Fibroblast of lung (primary cell): ENCODE data around the gene DDHD1. TPM values are rescaled to one million over a fixed set of nuclear protein-coding genes. Genes with fewer than 3 reads are reported as not detected.

Source experiments
- DNase-seq, 2 donors: peaks; one replicate each; pipeline versions ENCODE4 v3.0.0 to v3.0.0-alpha.2; 2010; ENCODE audit warnings: low read depth in 2 of 2
- H2AFZ ChIP-seq: 2 replicates; pipeline ENCODE4 v1.5.1; 2012; ENCODE audit warnings: low read length, control low read depth, inconsistent platforms
- H3K27ac ChIP-seq: 2 replicates; pipeline ENCODE4 v1.5.1; 2011; ENCODE audit warnings: low read length, control low read depth; ENCODE audit not compliant: insufficient read depth
- H3K27me3 ChIP-seq: 2 replicates; pipeline ENCODE4 v1.5.1; 2011; ENCODE audit warnings: mild to moderate bottlenecking, low read length; ENCODE audit not compliant: control insufficient read depth, insufficient read depth
- H3K36me3 ChIP-seq: 2 replicates; pipeline ENCODE4 v1.5.1; 2011; ENCODE audit warnings: low read length; ENCODE audit not compliant: control insufficient read depth, insufficient read depth
- H3K4me1 ChIP-seq: 2 replicates; pipeline ENCODE4 v1.5.1; 2011; ENCODE audit warnings: low read length; ENCODE audit not compliant: control insufficient read depth, insufficient read depth; ENCODE audit errors: extremely low read depth
- H3K4me2 ChIP-seq: 2 replicates; pipeline ENCODE4 v1.5.1; 2011; ENCODE audit warnings: low read length, control low read depth; ENCODE audit not compliant: insufficient read depth; ENCODE audit errors: extremely low read depth
- H3K4me3 ChIP-seq, 4 experiments: fragments of 200-600 bp in 1 of 4; sonication (generic) in 1 of 4; replicated peaks in 1 of 4; 2 replicates each; pipeline ENCODE4 v1.5.1; 2011 to 2016; ENCODE audit warnings: low read length in 4 of 4, low read depth in 3 of 4, mild to moderate bottlenecking in 3 of 4, control low read depth in 2 of 4, inconsistent platforms in 1 of 4, mixed read lengths in 1 of 4; ENCODE audit not compliant: insufficient read depth in 1 of 4; ENCODE audit errors: control extremely low read depth in 1 of 4
- H3K79me2 ChIP-seq: 2 replicates; pipeline ENCODE4 v1.5.1; 2012; ENCODE audit warnings: mild to moderate bottlenecking, low read length, inconsistent platforms; ENCODE audit not compliant: control insufficient read depth, insufficient read depth
- H3K9ac ChIP-seq: 2 replicates; pipeline ENCODE4 v1.5.1; 2011; ENCODE audit warnings: mild to moderate bottlenecking, low read length, control low read depth; ENCODE audit not compliant: insufficient read depth
- H3K9me3 ChIP-seq: 2 replicates; pipeline ENCODE4 v1.5.1; 2012; ENCODE audit warnings: low read depth, low read length; ENCODE audit not compliant: control insufficient read depth, insufficient read depth
- H4K20me1 ChIP-seq: 2 replicates; pipeline ENCODE4 v1.5.1; 2011; ENCODE audit warnings: low read length; ENCODE audit not compliant: control insufficient read depth, insufficient read depth; ENCODE audit errors: extremely low read depth
- EZH2 ChIP-seq: IDR thresholded peaks from 2 replicates; pipeline ENCODE4 v1.5.1; 2012; ENCODE audit warnings: low read length, control low read depth, mild to moderate bottlenecking; ENCODE audit errors: missing control alignments
- polyA plus RNA-seq, 2 donors: library from polyadenylated mRNA; depleted of rRNA in 1 of 2; stranded (reverse) in 1 of 2; unstranded in 1 of 2; fragments of >200 nt; gene quantifications; 2 replicates each; pipeline ENCODE4 v1.2.1, GENCODE V29; 2011 to 2012; ENCODE audit warnings: missing spikeins in 1 of 2
- total RNA-seq: library from RNA; depleted of rRNA; stranded (reverse); fragments of >200 nt; gene quantifications from 2 replicates; pipeline ENCODE4 v1.2.1, GENCODE V29; 2014
- TF ChIP-seq, protein P1 (sequence below), 2 donors: IDR thresholded peaks in 1 of 2; conservative IDR thresholded peaks in 1 of 2; 1 replicate in 1 of 2; 2 replicates in 1 of 2; pipeline ENCODE4 v1.5.1; 2011 to 2012; ENCODE audit warnings: low read length in 2 of 2, control low read depth in 1 of 2, inconsistent platforms in 1 of 2, low read depth in 1 of 2, mild to moderate bottlenecking in 1 of 2

The DDHD1 gene
- total and polyA plus RNA-seq, 2 donors (not counting 1 experiment from before 2014, with no cell fraction given) = 13.6 to 30.6 TPM

- H3K36me3 ChIP-seq = no peaks in the 10 kb centered on the region
- H3K4me3 ChIP-seq = no peak overlapping the region
- no peak for DNase-seq
- no peak overlapping the region for H3K27ac ChIP-seq
- H3K27me3 ChIP-seq = no peaks in the 10 kb centered on the region
- H3K4me2 ChIP-seq = no peak overlapping the region
- H3K9me3 ChIP-seq = no peaks in the 10 kb centered on the region
- H3K9ac ChIP-seq = no peak overlapping the region
- H4K20me1 ChIP-seq = no peaks in the 10 kb centered on the region
- no peak overlapping the region for H2AFZ ChIP-seq
- TF ChIP-seq, protein P1, sequence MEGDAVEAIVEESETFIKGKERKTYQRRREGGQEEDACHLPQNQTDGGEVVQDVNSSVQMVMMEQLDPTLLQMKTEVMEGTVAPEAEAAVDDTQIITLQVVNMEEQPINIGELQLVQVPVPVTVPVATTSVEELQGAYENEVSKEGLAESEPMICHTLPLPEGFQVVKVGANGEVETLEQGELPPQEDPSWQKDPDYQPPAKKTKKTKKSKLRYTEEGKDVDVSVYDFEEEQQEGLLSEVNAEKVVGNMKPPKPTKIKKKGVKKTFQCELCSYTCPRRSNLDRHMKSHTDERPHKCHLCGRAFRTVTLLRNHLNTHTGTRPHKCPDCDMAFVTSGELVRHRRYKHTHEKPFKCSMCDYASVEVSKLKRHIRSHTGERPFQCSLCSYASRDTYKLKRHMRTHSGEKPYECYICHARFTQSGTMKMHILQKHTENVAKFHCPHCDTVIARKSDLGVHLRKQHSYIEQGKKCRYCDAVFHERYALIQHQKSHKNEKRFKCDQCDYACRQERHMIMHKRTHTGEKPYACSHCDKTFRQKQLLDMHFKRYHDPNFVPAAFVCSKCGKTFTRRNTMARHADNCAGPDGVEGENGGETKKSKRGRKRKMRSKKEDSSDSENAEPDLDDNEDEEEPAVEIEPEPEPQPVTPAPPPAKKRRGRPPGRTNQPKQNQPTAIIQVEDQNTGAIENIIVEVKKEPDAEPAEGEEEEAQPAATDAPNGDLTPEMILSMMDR (conservative IDR thresholded peaks at IDR 0.05 in 1 of 2, IDR thresholded peaks at IDR 0.05 in 1 of 2; ENCODE audit: low read depth in 1 of 2, low read length in 2 of 2) = no peak
- no peak for TF ChIP-seq EZH2
- no peaks in the 10 kb centered on the region for H3K4me1 ChIP-seq
- H3K79me2 ChIP-seq = no peaks in the 10 kb centered on the region
Observed at GRCh38 chr14:52992236-52992870, 160.8 kb downstream of the DDHD1 start.

DNA sequence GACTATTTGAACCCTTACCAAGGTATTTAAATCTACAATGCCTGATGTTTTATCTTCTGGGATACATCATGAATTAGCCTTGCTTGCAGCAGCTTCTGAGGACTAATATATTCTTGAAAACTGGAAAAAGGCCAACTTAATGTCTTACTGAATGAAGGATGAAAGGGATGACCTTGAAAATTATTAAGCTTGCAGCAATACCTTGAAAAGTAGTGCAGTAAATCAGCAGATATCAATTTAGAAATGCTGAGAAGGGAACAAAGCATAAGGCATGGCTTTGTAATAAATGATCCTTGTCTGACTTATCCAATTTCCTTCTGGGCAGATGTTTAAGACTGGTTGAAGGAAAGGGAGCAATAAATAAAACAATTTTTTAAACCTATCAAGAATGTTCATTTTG lies 165.0 kb downstream of the DDHD1 start:
- Histone ChIP-seq H3K4me1 (no peaks in the 10 kb centered on the region), H3K4me2 (no peak overlapping the region), H3K27me3 (no peaks in the 10 kb centered on the region), H4K20me1 (no peaks in the 10 kb centered on the region), H3K79me2 (no peaks in the 10 kb centered on the region), H3K27ac (no peak overlapping the region), H3K9me3 (no peaks in the 10 kb centered on the region), H3K4me3 (no peak overlapping the region), H3K9ac (no peak overlapping the region), H2AFZ (no peak overlapping the region), H3K36me3 (no peaks in the 10 kb centered on the region)
- no peak for DNase-seq
- TF ChIP-seq, protein P1 (conservative IDR thresholded peaks at IDR 0.05 in 1 of 2, IDR thresholded peaks at IDR 0.05 in 1 of 2; ENCODE audit: low read depth in 1 of 2, low read length in 2 of 2) = no peak
- TF ChIP-seq EZH2 = no peak

GRCh38 chr14:52987514-52987913 lies 165.6 kb downstream of the DDHD1 start:
- no peaks in the 10 kb centered on the region for H3K9me3 ChIP-seq
- TF ChIP-seq EZH2 = no peak
- TF ChIP-seq, protein P1 (conservative IDR thresholded peaks at IDR 0.05 in 1 of 2, IDR thresholded peaks at IDR 0.05 in 1 of 2; ENCODE audit: low read depth in 1 of 2, low read length in 2 of 2) = no peak
- H3K36me3 ChIP-seq = no peaks in the 10 kb centered on the region
- DNase-seq = peak in 1 of 2 donors; percentile 40
- no peak overlapping the region for H3K4me2 ChIP-seq
- no peak overlapping the region for H3K9ac ChIP-seq
- no peaks in the 10 kb centered on the region for H4K20me1 ChIP-seq
- H3K4me3 ChIP-seq = no peak overlapping the region
- no peak overlapping the region for H2AFZ ChIP-seq
- no peaks in the 10 kb centered on the region for H3K79me2 ChIP-seq
- no peaks in the 10 kb centered on the region for H3K27me3 ChIP-seq
- H3K4me1 ChIP-seq = no peaks in the 10 kb centered on the region
- H3K27ac ChIP-seq = no peak overlapping the region
